ENCODE results near the gene SNAP25.

- TF ChIP-seq CTCF (IDR thresholded peaks at IDR 0.05) (no peak), POLR2A (IDR thresholded peaks at IDR 0.05) (no peak), EP300 (IDR thresholded peaks at IDR 0.05) (no peak)
Observed at GRCh38 chr20:10221021-10221420, 2.4 kb downstream of the SNAP25 start.

Measured in ovary (tissue), 3 donors.